Activated gamma-delta T cell treated with Interleukin-2 at 50 U/mL for 16 hours (primary cell): ENCODE measurements around the gene SERPINA1.
"Not testable (repeated sequence)": the region's sequence is repeated elsewhere in the genome, so short reads cannot be mapped to it uniquely, and the experiment has no call there.

ENCODE experiments used
- DNase-seq: peaks from one replicate; pipeline ENCODE4 v3.0.0-alpha.2; 2020

The SERPINA1 gene

GRCh38 chr14:94382716-94383596, 5.4 kb downstream of the SERPINA1 start:
- DNase-seq, result no peak

DNA sequence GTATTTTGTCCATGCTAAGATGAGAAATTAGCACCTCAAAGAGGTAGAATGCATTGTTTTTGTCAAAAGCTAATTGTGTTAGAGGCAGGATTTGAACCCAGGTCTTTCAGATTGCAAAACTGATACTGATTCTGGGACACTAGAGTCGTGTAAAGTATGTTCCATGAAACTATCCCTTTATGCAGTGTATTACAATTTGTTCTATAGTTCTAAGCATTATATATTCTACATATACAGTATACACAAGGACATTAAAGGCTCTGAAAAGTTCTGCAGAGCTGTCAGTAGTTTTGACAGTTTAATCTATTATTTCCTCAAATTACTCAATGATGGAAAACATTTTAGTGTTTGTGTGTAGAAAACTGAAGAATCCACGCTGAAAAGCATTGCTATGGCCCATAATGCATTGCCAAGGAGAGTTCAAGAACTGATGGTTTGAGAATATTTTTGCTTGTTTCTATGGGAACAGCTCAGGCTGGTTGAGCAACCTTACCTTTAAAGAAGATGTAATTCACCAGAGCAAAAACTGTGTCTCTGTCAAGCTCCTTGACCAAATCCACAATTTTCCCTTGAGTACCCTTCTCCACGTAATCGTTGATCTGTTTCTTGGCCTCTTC, 6.2 kb downstream of the SERPINA1 start:
- no peak for DNase-seq

DNA sequence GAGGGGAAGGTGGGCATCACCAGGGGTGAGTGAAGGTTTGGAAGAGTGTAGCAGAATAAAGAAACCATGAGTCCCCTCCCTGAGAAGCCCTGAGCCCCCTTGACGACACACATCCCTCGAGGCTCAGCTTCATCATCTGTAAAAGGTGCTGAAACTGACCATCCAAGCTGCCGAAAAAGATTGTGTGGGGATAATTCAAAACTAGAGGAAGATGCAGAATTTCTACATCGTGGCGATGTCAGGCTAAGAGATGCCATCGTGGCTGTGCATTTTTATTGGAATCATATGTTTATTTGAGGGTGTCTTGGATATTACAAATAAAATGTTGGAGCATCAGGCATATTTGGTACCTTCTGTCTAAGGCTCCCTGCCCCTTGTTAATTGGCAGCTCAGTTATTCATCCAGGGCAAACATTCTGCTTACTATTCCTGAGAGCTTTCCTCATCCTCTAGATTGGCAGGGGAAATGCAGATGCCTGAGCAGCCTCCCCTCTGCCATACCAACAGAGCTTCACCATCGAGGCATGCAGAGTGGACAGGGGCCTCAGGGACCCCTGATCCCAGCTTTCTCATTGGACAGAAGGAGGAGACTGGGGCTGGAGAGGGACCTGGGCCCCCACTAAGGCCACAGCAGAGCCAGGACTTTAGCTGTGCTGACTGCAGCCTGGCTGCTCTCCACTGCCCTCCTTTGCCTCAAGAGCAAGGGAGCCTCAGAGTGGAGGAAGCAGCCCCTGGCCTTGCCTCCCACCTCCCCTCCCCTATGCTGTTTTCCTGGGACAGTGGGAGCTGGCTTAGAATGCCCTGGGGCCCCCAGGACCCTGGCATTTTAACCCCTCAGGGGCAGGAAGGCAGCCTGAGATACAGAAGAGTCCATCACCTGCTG, 7.0 kb downstream of the SERPINA1 start:
- no peak for DNase-seq

DNA sequence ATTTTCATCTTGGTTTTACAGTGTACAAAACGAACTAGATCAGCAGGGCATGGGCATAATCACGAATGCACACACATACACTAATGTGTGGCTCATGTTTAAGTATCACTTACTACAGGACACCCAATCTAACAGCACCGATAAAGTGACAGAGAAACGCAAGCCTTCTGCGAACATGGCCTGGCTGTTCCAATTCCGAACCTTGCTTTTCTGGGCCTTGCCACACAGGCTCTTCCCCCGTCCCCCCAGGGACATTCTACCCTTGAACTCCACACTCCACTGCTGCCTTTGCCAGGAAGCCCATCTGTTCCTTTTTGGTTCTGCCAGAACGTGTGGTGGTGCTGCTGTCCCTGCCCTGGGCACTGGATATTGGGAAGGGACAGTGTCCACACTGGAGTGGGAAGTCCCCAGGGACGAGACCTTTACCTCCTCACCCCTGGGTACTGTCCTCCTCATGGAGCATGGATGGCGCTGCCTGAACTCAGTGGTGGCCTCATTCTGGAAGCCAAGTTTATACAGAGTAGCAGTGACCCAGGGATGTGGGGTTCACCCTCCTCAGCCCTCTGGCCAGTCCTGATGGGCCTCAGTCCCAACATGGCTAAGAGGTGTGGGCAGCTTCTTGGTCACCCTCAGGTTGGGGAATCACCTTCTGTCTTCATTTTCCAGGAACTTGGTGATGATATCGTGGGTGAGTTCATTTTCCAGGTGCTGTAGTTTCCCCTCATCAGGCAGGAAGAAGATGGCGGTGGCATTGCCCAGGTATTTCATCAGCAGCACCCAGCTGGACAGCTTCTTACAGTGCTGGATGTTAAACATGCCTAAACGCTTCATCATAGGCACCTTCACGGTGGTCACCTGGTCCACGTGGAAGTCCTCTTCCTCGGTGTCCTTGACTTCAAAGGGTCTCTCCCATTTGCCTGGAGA, 7.9 kb downstream of the SERPINA1 start:
- DNase-seq, result no peak

- DNase-seq, result no peak
Observed at GRCh38 chr14:94379291-94380224, 8.8 kb downstream of the SERPINA1 start.

- no peak for DNase-seq
Observed at GRCh38 chr14:94378527-94379290, 9.7 kb downstream of the SERPINA1 start.

- DNase-seq, result no peak
Observed at GRCh38 chr14:94377866-94378470, 10.4 kb downstream of the SERPINA1 start.

DNA sequence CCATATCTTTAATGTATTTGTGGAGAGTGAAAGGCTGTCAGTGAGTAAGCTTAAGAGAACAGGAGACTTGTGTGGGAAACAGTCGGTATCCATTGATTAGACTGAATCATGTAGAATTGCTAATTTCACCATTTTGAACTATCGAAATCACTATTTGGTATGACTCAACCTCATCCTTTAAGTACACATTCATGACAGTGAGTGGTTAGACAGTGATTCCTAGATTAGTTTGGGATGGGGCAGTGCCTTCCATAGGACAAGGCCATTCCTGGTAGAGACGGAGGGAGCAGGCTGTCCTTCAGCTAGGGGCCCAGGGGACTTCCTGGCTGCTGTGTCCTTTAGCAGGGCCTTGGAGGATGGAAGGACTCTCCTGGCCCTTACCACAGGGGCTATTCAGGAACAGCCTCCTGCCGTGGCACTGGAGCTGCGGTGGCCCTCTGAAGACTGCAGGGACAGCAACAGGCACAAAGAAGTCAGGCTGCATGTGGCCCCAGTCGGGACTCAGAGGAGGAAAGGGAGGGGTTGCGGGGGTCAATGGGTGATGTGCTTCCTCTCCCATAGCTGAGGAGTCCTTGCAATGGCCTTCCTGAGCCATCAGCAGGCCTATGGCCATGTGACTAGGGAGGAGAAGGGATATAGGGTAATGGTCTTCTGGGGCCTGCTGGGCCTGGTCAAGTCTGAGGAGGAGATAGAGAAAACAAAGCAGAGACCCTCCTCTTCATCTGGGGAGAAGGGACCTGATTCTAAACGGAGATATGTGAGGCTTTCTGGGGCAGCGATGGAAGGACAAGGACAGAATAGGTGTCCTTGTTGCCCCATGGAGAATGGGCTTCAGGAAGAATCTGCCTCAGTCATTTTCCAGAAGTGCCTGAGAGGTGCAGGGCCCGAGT, 11.2 kb downstream of the SERPINA1 start:
- DNase-seq, result no peak

DNA sequence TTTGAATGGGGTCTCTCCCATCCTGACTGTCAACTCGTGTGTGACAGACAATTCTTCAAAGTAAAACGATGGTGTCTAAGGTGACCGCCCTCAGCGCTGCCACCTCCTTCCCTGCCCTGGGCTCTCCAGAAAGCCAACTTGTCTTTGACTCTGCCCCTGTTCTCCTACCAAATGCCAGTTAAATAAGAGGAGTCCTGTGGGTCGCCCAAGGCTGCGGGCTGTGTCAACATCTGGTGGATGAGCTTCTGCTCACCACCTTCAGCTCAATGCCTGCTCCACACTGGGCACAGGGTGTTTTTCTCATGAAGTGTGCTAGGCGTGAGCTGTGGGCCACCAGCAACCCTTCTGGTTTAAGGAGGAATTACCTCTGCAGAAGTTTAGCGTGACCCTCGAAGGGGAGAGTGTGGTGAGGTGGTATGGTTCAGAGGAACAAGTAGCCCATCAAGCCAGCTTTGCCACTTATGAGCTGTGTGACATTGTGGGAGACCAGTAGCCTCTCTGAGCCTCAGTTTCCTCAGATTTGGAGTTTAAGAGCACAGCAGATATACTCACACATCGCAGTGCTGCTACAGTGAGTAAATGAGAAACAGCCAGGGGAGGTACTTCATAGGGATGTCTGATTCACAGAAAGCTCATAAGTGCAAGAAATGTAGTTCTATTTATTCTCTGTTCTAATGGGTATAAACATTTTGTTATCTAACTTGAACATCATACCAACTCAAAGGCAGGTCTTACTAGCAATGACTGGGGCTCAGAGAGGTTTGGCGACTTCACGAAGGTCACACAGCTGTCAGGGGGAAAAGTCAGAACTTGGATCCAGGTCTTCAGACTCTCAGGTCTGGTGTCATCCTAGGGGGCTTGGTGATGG, 12.1 kb downstream of the SERPINA1 start:
- no peak for DNase-seq

DNA sequence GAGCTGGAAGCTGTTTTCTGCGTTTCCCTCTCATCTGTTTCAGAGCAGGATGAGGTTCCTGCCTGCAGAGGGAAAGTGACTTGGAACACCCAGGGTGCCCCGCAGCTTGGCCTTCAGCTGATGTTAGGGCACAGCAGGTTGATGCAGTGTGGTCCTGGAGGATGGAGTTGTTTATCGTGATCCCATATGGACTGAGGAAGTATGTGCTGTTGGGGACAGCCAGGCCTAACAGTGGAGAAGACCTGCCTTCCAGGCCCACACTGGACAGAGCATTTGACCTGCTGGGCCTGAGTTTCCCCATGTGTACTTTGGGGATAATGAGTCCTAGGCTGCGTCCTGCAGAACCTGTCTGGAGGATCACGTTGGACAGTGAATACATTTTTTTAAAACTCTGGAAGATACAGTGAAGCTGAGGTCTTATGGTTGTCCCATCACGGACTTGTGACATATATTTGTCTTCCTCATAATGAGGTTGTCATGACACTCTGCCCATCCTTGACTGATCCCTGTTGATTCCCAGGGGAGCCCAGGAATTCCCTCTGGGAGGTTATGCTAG, 12.8 kb downstream of the SERPINA1 start:
- no peak for DNase-seq

DNA sequence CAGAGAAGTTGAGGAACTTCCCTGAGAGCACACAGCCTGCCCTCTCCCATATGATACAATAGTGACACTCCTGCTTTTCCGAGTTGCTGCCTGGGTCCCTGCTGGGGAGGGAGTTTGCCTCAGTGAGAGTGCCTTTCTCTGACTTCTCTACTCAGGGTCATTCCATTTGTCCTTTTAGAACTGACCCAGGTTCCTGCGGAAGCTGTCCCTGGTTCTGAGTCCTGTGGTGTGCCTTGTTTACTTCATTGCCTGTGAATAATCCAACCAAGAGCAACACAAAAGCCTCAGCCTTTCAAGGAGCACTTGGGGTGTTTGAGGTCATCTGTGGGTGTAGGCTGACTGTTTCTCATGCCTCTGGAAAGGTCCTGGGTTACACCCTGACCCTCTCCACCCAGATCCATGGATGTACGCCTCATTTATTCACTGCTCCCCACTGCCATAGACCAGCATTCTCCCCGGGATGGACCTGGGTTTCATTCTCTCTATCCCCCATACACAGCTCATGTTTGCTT, 13.6 kb downstream of the SERPINA1 start:
- no peak for DNase-seq

DNA sequence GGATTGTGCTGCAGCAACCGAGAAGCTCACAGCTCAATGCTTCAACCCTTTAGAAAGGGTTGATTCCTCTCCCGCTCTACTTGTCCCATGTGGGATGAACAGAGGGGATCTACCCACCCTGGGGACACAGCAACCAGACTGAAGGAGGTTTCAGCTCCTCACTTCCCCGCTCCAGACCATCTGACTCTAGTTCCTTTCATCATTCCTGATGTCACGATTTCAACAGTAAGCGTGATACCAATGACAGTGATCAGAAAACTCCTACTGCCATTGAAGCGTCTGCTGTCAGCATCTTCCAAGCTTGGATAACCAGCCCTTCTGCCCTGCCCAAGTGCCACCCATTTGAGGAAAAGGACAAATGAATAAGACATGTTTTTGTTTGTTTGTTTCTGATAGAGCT, 14.3 kb downstream of the SERPINA1 start:
- no peak for DNase-seq

DNA sequence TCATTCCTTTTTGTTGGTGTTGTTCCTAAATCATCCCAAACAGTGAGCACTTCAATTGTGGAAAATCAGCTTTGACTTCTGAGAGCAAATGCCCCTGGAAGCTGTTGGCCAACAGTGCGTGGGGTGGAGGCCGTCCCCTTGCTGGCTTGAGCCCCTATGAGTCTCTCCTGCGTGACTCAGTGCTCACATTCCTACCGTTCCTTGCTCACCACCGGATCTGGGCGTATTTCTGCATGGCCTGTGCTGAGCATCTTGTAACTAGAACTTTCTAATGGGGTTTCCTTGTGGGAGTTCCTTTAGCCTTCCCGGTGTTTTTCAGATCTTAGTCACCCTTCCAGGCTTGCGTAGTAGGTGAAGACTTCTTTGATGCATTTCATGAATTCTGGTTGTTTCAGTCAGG, 14.7 kb downstream of the SERPINA1 start:
- no peak for DNase-seq

GRCh38 chr14:94372021-94372605, 16.3 kb downstream of the SERPINA1 start:
- no peak for DNase-seq

- DNase-seq, result no peak
Observed at GRCh38 chr14:94370524-94370910, 17.9 kb downstream of the SERPINA1 start.

DNA sequence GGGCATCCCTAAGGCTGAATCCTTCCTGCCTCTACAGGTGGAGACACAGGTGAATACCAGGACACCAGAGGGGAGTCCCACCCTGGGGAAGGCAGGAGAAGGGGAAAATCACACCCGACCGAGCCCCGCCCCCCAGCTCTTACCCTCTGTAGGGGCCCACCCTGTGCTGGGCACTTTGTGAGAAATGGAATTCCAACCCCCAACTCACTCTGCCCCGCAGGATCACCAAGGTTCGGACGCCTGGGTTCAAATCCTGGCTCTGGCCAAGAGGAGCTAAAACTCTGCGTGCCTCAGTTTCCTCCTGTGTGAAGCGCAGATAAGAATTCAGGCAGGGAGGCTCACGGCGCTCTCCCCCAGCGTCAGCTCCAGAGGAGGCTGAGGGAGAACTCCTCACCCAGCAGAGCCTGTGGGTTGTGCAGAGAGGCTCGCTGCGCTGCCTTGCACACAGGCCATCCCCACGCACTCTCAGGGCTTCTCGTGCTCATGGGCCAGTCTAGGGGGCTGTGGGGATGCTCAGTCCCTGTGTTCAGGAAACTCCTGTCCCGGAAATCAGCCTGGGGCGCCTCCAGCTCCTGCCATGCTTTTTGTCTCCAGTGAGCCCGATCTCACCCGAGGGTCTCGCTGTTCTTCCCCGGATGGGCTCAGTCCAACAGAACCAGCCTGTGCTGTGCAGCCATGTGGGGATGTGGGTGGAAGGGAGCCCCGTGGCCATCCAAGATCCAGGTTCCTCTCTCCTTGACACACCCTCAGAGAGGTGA, 18.5 kb downstream of the SERPINA1 start:
- not testable (repeated sequence) for DNase-seq
